ENCODE data around the gene JAGN1. TPM values are rescaled to one million over a fixed set of nuclear protein-coding genes. Genes with fewer than 3 reads are reported as not detected.

The JAGN1 gene
- total and polyA plus RNA-seq, 9 of the 15 experiments (the other 6 are each of a cell fraction or from before 2014, with no cell fraction given): 31.6 to 77.8 (median 40.3) TPM

- TF ChIP-seq ZNF444 (CRISPR knock-in tag; IDR thresholded peaks at IDR 0.05): no peak
- peak; percentile 68; the same call in 1 of the 2 replicates for TF ChIP-seq CREM (IDR thresholded peaks at IDR 0.05; ENCODE audit: low read depth)
- TF ChIP-seq TBP (optimal IDR thresholded peaks at IDR 0.05; ENCODE audit: low read depth, low read length): peak; percentile 70
- no peak for TF ChIP-seq RBM17 (IDR thresholded peaks at IDR 0.05; ENCODE audit: borderline replicate concordance, low read depth, low read length)
- 0 out of 2 replicates have a peak, but pooled peaks have one; percentile 28 for TF ChIP-seq HDAC2 (IDR thresholded peaks at IDR 0.05)
- peak; percentile 85 for TF ChIP-seq REST (IDR thresholded peaks at IDR 0.05; ENCODE audit: borderline replicate concordance)
- no peak for TF ChIP-seq REST (CRISPR knock-in tag; IDR thresholded peaks at IDR 0.05; ENCODE audit: low read depth)
- peak; percentile 41; the same call in 1 of the 2 replicates for TF ChIP-seq MBD2 (IDR thresholded peaks at IDR 0.05; ENCODE audit: borderline replicate concordance, low read depth)
- peak; percentile 36 for TF ChIP-seq HNRNPK (IDR thresholded peaks at IDR 0.05; ENCODE audit: low read depth, low read length, poor library complexity, severe bottlenecking)
- no peak for TF ChIP-seq ZKSCAN3 (CRISPR knock-in tag; IDR thresholded peaks at IDR 0.05)
- TF ChIP-seq GTF2F1 (IDR thresholded peaks at IDR 0.05; ENCODE audit: low read depth, low read length): peak; percentile 33; the same call in 1 of the 2 replicates
- peak; percentile 87 for TF ChIP-seq RBFOX2 (IDR thresholded peaks at IDR 0.05; ENCODE audit: low read depth, low read length)
- TF ChIP-seq SRSF9 (IDR thresholded peaks at IDR 0.05; ENCODE audit: borderline replicate concordance, low read depth, low read length): no peak
- TF ChIP-seq ZNF76 (CRISPR knock-in tag; IDR thresholded peaks at IDR 0.05; ENCODE audit: borderline replicate concordance): no peak
- TF ChIP-seq RB1 (IDR thresholded peaks at IDR 0.05; ENCODE audit: low read depth): peak; percentile 97
- peak; percentile 46 for TF ChIP-seq ARID1B (IDR thresholded peaks at IDR 0.05)
- TF ChIP-seq PTBP1 (IDR thresholded peaks at IDR 0.05; ENCODE audit: low read depth, low read length): no peak
- TF ChIP-seq NRF1 (conservative IDR thresholded peaks at IDR 0.05 in 1 of 2, IDR thresholded peaks at IDR 0.05 in 1 of 2): peak; percentile 84 to 86
- peak; percentile 67 for TF ChIP-seq U2AF1 (optimal IDR thresholded peaks at IDR 0.05; ENCODE audit: low read depth, low read length)
- TF ChIP-seq KLF13 (tag; IDR thresholded peaks at IDR 0.05; ENCODE audit: borderline replicate concordance, low read depth): peak; percentile 60; the same call in 1 of the 2 replicates
- TF ChIP-seq E2F3 (CRISPR knock-in tag; IDR thresholded peaks at IDR 0.05): no peak
- TF ChIP-seq ZNF274 (IDR thresholded peaks at IDR 0.05; ENCODE audit: borderline replicate concordance, low read depth, low read length): no peak
Observed at GRCh38 chr3:9862391-9863057, 27.9 kb upstream of the JAGN1 start (continued).

Measured in K562 (cell line).